GM18870 (cell line): ENCODE measurements around the gene PPP1R7.

Source experiments
- ATAC-seq: cut with Tn5 transposase; IDR thresholded peaks from one replicate; pipeline ENCODE4 v1.9.1; 2021; ENCODE audit warnings: moderate library complexity; ENCODE audit not compliant: unreplicated experiment

The PPP1R7 gene

GRCh38 chr2:241161646-241162281, 11.5 kb downstream of the PPP1R7 start:
- no peak for ATAC-seq

- no peak for ATAC-seq
These were observed 13.4 kb downstream of the PPP1R7 start for GRCh38 chr2:241163601-241164118.

- ATAC-seq = no peak
These were observed 18.1 kb downstream of the PPP1R7 start for GRCh38 chr2:241168366-241168765.

GRCh38 chr2:241173557-241173956, 23.3 kb downstream of the PPP1R7 start:
- no peak for ATAC-seq

GRCh38 chr2:241177526-241178334, 27.5 kb downstream of the PPP1R7 start:
- ATAC-seq = no peak

- no peak for ATAC-seq
These were observed 28.7 kb downstream of the PPP1R7 start for GRCh38 chr2:241178961-241179360.

GRCh38 chr2:241179899-241180298, 29.6 kb downstream of the PPP1R7 start:
- no peak for ATAC-seq

GRCh38 chr2:241180495-241180894, 30.2 kb downstream of the PPP1R7 start:
- no peak for ATAC-seq

GRCh38 chr2:241182126-241182525, 31.9 kb downstream of the PPP1R7 start:
- ATAC-seq = no peak

GRCh38 chr2:241182531-241183133, 32.4 kb downstream of the PPP1R7 start:
- no peak for ATAC-seq

- no peak for ATAC-seq
These were observed 33.0 kb downstream of the PPP1R7 start for GRCh38 chr2:241183221-241183620.

- no peak for ATAC-seq
These were observed 34.6 kb downstream of the PPP1R7 start for GRCh38 chr2:241184901-241185300.

GRCh38 chr2:241185961-241186360, 35.7 kb downstream of the PPP1R7 start:
- no peak for ATAC-seq

GRCh38 chr2:241187101-241187917, 37.0 kb downstream of the PPP1R7 start:
- no peak for ATAC-seq

- ATAC-seq = no peak
These were observed 37.6 kb downstream of the PPP1R7 start for GRCh38 chr2:241187918-241188234.

GRCh38 chr2:241188361-241189092, 38.3 kb downstream of the PPP1R7 start, which contains the start of gene ANO7:
Gene ANO7 (plus strand): TSS chr2:241188677. CDS start chr2:241190064, 1,387 bp downstream.
- ATAC-seq = no peak

GRCh38 chr2:241189093-241189855, 39.0 kb downstream of the PPP1R7 start:
- no peak for ATAC-seq

GRCh38 chr2:241189856-241190201, 39.6 kb downstream of the PPP1R7 start:
- no peak for ATAC-seq

GRCh38 chr2:241190291-241190981, 40.2 kb downstream of the PPP1R7 start:
- no peak for ATAC-seq
